Right ventricle myocardium superior (tissue), 1 donor: ENCODE measurements around the gene PRKCZ. TPM values are rescaled to one million over a fixed set of nuclear protein-coding genes. Genes with fewer than 3 reads are reported as not detected.
A peak's percentile ranks its signal among the peaks of the same experiment; 100 is the strongest.

Source experiments
- ATAC-seq: fragments of 200-7000 bp; cut with Tn5 transposase; one replicate; pipeline ENCODE4 v1.9.1; 2020; ENCODE audit warnings: mild to moderate bottlenecking; ENCODE audit not compliant: poor library complexity
- DNase-seq: peaks from one replicate; pipeline ENCODE4 v3.0.0-alpha.2; 2020
- intact Hi-C: fragments of 100-400 bp; cut with DNase I; formaldehyde crosslinking; loops from one replicate; pipeline ENCODE4 v1.11.2; 2022
- total RNA-seq: library from RNA; stranded (reverse); fragmentation: NEBNext Ultra II Directional; extraction: Animal tissue kit (Norgen Biotek cat#: 25700); gene quantifications from one replicate; pipeline ENCODE4 v1.2.1, GENCODE V29; 2021
- donor health status: DM: no; HTN: yes; CAD: no; lungs with severe emphysema.

The PRKCZ gene
- total RNA-seq, 1 donor from 2014 or later: 13.5 TPM

DNA sequence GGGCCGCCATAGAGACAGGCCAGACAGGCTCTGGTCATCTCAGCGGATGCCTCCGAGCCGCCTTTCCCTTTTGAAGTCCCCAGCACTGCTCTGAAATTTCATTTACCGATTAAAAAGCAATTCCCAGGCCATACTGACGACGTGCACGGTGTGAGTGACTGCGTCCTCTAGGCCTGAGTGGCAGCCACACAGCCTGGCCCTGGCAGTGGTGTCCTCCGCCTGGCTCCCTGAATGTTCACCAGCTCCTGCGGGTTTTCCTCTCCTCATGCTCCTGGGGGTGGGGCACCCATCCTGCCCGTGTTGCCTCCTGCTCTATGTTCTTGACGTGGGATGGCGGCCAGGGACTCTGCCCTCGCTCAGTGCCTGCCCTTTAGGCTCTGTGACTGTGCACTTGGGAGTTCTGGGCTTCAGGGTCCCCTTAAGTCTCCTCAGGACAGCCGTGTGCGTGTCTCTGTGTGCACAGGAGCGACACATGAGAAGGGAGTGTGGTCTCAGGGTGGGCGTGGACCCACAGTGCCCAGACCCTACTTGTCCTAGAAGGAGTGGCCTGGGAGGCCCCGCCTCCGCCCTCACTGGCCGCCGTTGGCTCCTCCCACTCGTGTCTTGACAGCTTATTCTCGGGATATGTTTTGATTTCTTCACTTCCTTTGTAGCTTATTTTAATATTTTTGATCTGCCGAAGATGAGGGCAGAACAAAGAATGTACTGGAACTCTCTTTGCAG is 181.5 kb downstream of the PRKCZ start:
- DNase-seq (peak; percentile 91), ATAC-seq (peak; percentile 21)
- intact Hi-C loops: loop anchor here (5.0 kb wide), 1 partner anchor 86 kb away; no protein-coding TSS in a partner anchor

GRCh38 chr1:2232255-2232915 is 182.2 kb downstream of the PRKCZ start:
- DNase-seq: peak; percentile 52
- no peak for ATAC-seq
- intact Hi-C loops: loop anchor here (5.0 kb wide), 1 partner anchor 85 kb away; no protein-coding TSS in a partner anchor

DNA sequence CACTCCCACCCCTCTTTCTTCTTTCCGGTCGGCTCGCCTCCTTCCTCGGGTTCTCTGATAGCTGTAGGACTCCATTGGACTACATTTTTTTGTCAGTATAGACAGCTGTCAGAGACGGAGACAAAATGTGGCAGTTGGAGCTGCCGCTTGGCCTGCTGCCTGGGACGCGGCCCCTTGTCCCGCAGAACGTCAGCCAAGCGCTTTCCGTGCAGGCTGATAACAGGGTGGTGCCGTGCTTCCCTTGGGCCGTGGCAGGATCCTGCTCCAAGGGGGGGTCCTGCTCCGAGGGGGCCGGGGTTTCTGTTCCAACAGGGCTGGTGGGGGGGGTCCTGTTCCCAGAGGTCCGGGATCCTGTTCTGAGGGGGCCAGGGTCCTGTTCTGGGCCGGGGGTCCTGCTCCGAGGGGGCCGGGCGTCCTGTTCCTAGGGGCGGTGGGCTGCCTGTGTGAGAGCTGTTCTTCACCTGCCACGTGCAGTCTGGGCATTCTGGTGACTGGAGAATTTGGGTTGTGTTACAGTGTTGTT is 182.8 kb downstream of the PRKCZ start:
- intact Hi-C loops: loop anchor here (5.0 kb wide), 1 partner anchor 84 kb away; no protein-coding TSS in a partner anchor
- no peak for ATAC-seq
- DNase-seq: peak; percentile 55

- peak; percentile 47 for DNase-seq
- ATAC-seq: no peak
- intact Hi-C loops: loop anchor here (5.0 kb wide), 1 partner anchor 84 kb away; no protein-coding TSS in a partner anchor
Measured at GRCh38 chr1:2233468-2233867, 183.3 kb downstream of the PRKCZ start.

GRCh38 chr1:2233997-2234761 is 184.0 kb downstream of the PRKCZ start:
- DNase-seq: peak; percentile 96
- peak; percentile 69 for ATAC-seq
- intact Hi-C loops: loop anchor here (5.0 kb wide), 1 partner anchor 83 kb away; no protein-coding TSS in a partner anchor

GRCh38 chr1:2234762-2235113 is 184.5 kb downstream of the PRKCZ start:
- peak; percentile 2 for ATAC-seq
- intact Hi-C loops: loop anchor here (5.0 kb wide), 1 partner anchor 83 kb away; no protein-coding TSS in a partner anchor
- peak; percentile 59 for DNase-seq

Other genes with a start within 250 kb of the PRKCZ start
- 154 TPM for gene GNB1, start 159.3 kb upstream of the PRKCZ start, total RNA-seq
- gene CALML6, start 135.2 kb upstream of the PRKCZ start, total RNA-seq: not detected
- 2.1 TPM for gene TMEM52, start 131.1 kb upstream of the PRKCZ start, total RNA-seq
- gene CFAP74, start 46.6 kb upstream of the PRKCZ start, total RNA-seq: not detected
- 0.43 TPM for gene GABRD, start 31.1 kb upstream of the PRKCZ start, total RNA-seq
- gene FAAP20, start 144.4 kb downstream of the PRKCZ start, total RNA-seq: 38.7 TPM
- gene SKI, start 177.9 kb downstream of the PRKCZ start, total RNA-seq: 35.1 TPM